Smooth muscle cell of the brain vasculature (primary cell): ENCODE results near the gene ENOX1.

Experiments used
- DNase-seq: peaks from one replicate; pipeline ENCODE4 v3.0.0-alpha.2; 2012; ENCODE audit warnings: low read depth, low spot score

The ENOX1 gene

GRCh38 chr13:43258771-43259170 lies 528.0 kb downstream of the ENOX1 start:
- no peak for DNase-seq

- no peak for DNase-seq
Measured at GRCh38 chr13:43257765-43258164, 529.0 kb downstream of the ENOX1 start.

- no peak for DNase-seq
Measured at GRCh38 chr13:43251961-43252360, 534.8 kb downstream of the ENOX1 start.

- DNase-seq: no peak
Measured at GRCh38 chr13:43246382-43246781, 540.4 kb downstream of the ENOX1 start.

GRCh38 chr13:43245374-43245964 lies 541.3 kb downstream of the ENOX1 start:
- no peak for DNase-seq

GRCh38 chr13:43244481-43244880 lies 542.3 kb downstream of the ENOX1 start:
- DNase-seq: no peak

- DNase-seq: no peak
Measured at GRCh38 chr13:43243711-43244110, 543.1 kb downstream of the ENOX1 start.

GRCh38 chr13:43242040-43242439 lies 544.7 kb downstream of the ENOX1 start:
- no peak for DNase-seq

- DNase-seq: no peak
Measured at GRCh38 chr13:43240278-43240677, 546.5 kb downstream of the ENOX1 start.

GRCh38 chr13:43239275-43239840 lies 547.4 kb downstream of the ENOX1 start:
- no peak for DNase-seq

GRCh38 chr13:43238341-43239083 lies 548.3 kb downstream of the ENOX1 start:
- no peak for DNase-seq

- DNase-seq: no peak
Measured at GRCh38 chr13:43237616-43238015, 549.2 kb downstream of the ENOX1 start.

- no peak for DNase-seq
Measured at GRCh38 chr13:43235028-43235427, 551.7 kb downstream of the ENOX1 start.

- no peak for DNase-seq
Measured at GRCh38 chr13:43232873-43233265, 553.9 kb downstream of the ENOX1 start.

GRCh38 chr13:43232144-43232872 lies 554.5 kb downstream of the ENOX1 start:
- DNase-seq: no peak

GRCh38 chr13:43230989-43231388 lies 555.8 kb downstream of the ENOX1 start:
- no peak for DNase-seq

- no peak for DNase-seq
Measured at GRCh38 chr13:43229506-43229905, 557.3 kb downstream of the ENOX1 start.

GRCh38 chr13:43227721-43228120 lies 559.1 kb downstream of the ENOX1 start:
- DNase-seq: no peak

- no peak for DNase-seq
Measured at GRCh38 chr13:43223216-43223615, 563.6 kb downstream of the ENOX1 start.

- DNase-seq: no peak
Measured at GRCh38 chr13:43222086-43222485, 564.7 kb downstream of the ENOX1 start.

- no peak for DNase-seq
Measured at GRCh38 chr13:43221611-43222010, 565.2 kb downstream of the ENOX1 start.

- DNase-seq: no peak
Measured at GRCh38 chr13:43220873-43221595, 565.7 kb downstream of the ENOX1 start.
